MCF 10A (cell line): ENCODE results near the gene RAD51B. TPM values are rescaled to one million over a fixed set of nuclear protein-coding genes. Genes with fewer than 3 reads are reported as not detected.
A peak's percentile ranks its signal among the peaks of the same experiment; 100 is the strongest.

Source experiments
- BruUV-seq: library from RNA; stranded (reverse); fragments of 400-500 nt; replicated peaks from 2 replicates; lab custom pipeline; 2021; lab: Mats Ljungman, UMichigan
- CTCF ChIA-PET: fragments of 300-600 bp; sonication (Branson Sonifier 250); formaldehyde crosslinking; extraction: SDS; loops from one replicate; lab custom pipeline; 2021; ENCODE audit warnings: antibody characterized with exemption, inconsistent platforms; lab: Yijun Ruan, JAX
- POLR2A ChIA-PET: fragments of 300-600, 350-650 bp; sonication (Branson Sonifier 250); formaldehyde crosslinking; extraction: SDS; loops from one replicate; lab custom pipeline; 2020; ENCODE audit warnings: antibody characterized with exemption, inconsistent platforms; lab: Yijun Ruan, JAX
- DNase-seq: peaks from one replicate; pipeline ENCODE4 v3.0.0-alpha.2; 2018; ENCODE audit not compliant: unreplicated experiment
- H3K27ac Mint-ChIP-seq: one replicate; pipeline ENCODE4 v1.8.0; 2022; ENCODE audit warnings: mild to moderate bottlenecking, low read depth, mixed read lengths; ENCODE audit not compliant: unreplicated experiment
- H3K27me3 Mint-ChIP-seq: one replicate; pipeline ENCODE4 v1.8.0; 2022; ENCODE audit warnings: mixed read lengths; ENCODE audit not compliant: insufficient read depth, unreplicated experiment
- H3K36me3 Mint-ChIP-seq: one replicate; pipeline ENCODE4 v1.8.0; 2022; ENCODE audit warnings: mild to moderate bottlenecking, moderate library complexity, mixed read lengths; ENCODE audit not compliant: insufficient read depth, unreplicated experiment
- H3K4me1 Mint-ChIP-seq: one replicate; pipeline ENCODE4 v1.8.0; 2022; ENCODE audit warnings: mixed read lengths; ENCODE audit not compliant: insufficient read depth, unreplicated experiment
- H3K4me3 Mint-ChIP-seq: one replicate; pipeline ENCODE4 v1.8.0; 2022; ENCODE audit warnings: mild to moderate bottlenecking, moderate library complexity, mixed read lengths; ENCODE audit not compliant: unreplicated experiment
- H3K9me3 Mint-ChIP-seq: one replicate; pipeline ENCODE4 v1.8.0; 2022; ENCODE audit warnings: mixed read lengths; ENCODE audit not compliant: unreplicated experiment
- CTCF ChIP-seq: fragments of 200-600 bp; IDR thresholded peaks from one replicate; pipeline ENCODE4 v1.8.0; 2022; ENCODE audit warnings: antibody characterized with exemption, mild to moderate bottlenecking; ENCODE audit not compliant: unreplicated experiment
- intact Hi-C: fragments of 100-400 bp; cut with micrococcal nuclease; formaldehyde crosslinking; loops from 2 replicates; pipeline ENCODE4 v1.14.1; 2022
- total RNA-seq: library from RNA; stranded (reverse); gene quantifications from 2 replicates; pipeline ENCODE4 v1.2.3, GENCODE V29; 2022

The RAD51B gene
- total RNA-seq, 1 experiment from 2014 or later: 14.6 TPM

- DNase-seq: no peak
- no peaks in the 10 kb centered on the region for H3K27me3 Mint-ChIP-seq
- peak overlapping the region; percentile 21 for H3K4me3 Mint-ChIP-seq
- H3K27ac Mint-ChIP-seq: peak overlapping the region; percentile 80
- intact Hi-C loops: loop anchor here (1.0 to 5.0 kb wide), 7 partner anchors 110 to 569 kb away; no protein-coding TSS in a partner anchor
- POLR2A ChIA-PET: interaction anchor here (0.6 to 13.7 kb wide), 14 partner anchors 14 to 569 kb away, joined by 3 to 267 read pairs (median 4); partner anchors contain the start of gene ZFP36L1
- H3K36me3 Mint-ChIP-seq: no peaks in the 10 kb centered on the region
- H3K9me3 Mint-ChIP-seq: no peaks in the 10 kb centered on the region
- TF ChIP-seq CTCF: no peak
- H3K4me1 Mint-ChIP-seq: peaks cover 51% of the 10 kb centered on the region
- CTCF ChIA-PET: interaction anchor here (0.6 to 9.5 kb wide), 20 partner anchors 12 to 595 kb away, joined by 3 to 128 read pairs (median 4); no protein-coding TSS in a partner anchor
- BruUV-seq: no TSS peak
Observed at GRCh38 chr14:68247676-68248268, 428.2 kb downstream of the RAD51B start.

GRCh38 chr14:68248481-68249255 lies 429.1 kb downstream of the RAD51B start:
- intact Hi-C loops: loop anchor here (1.0 to 5.0 kb wide), 7 partner anchors 111 to 568 kb away; no protein-coding TSS in a partner anchor
- peak; percentile 60 for DNase-seq
- Mint-ChIP-seq H3K27me3 (no peaks in the 10 kb centered on the region), H3K9me3 (no peaks in the 10 kb centered on the region), H3K27ac (peak overlapping the region; percentile 80), H3K36me3 (no peaks in the 10 kb centered on the region), H3K4me3 (peak overlapping the region; percentile 21), H3K4me1 (peaks cover 57% of the 10 kb centered on the region)
- no TSS peak for BruUV-seq
- POLR2A ChIA-PET: interaction anchor here (0.6 to 13.7 kb wide), 22 partner anchors 11 to 577 kb away, joined by 3 to 267 read pairs (median 4); partner anchors contain the start of gene ZFP36L1
- peak; percentile 67 for TF ChIP-seq CTCF
- CTCF ChIA-PET: interaction anchor here (0.6 to 9.5 kb wide), 27 partner anchors 10 to 595 kb away, joined by 3 to 128 read pairs (median 4); no protein-coding TSS in a partner anchor

- Mint-ChIP-seq H3K9me3 (no peaks in the 10 kb centered on the region), H3K27ac (peak overlapping the region; percentile 35), H3K4me3 (no peak overlapping the region), H3K27me3 (no peaks in the 10 kb centered on the region), H3K4me1 (peaks cover 59% of the 10 kb centered on the region), H3K36me3 (no peaks in the 10 kb centered on the region)
- CTCF ChIA-PET: interaction anchor here (0.6 to 9.5 kb wide), 27 partner anchors 15 to 599 kb away, joined by 3 to 128 read pairs (median 4); no protein-coding TSS in a partner anchor
- DNase-seq: no peak
- no TSS peak for BruUV-seq
- no peak for TF ChIP-seq CTCF
- intact Hi-C loops: loop anchor here (1.0 to 5.0 kb wide), 7 partner anchors 113 to 447 kb away; no protein-coding TSS in a partner anchor
- POLR2A ChIA-PET: interaction anchor here (0.5 to 13.7 kb wide), 28 partner anchors 17 to 567 kb away, joined by 3 to 267 read pairs (median 4); partner anchors contain the start of gene ZFP36L1
Observed at GRCh38 chr14:68249661-68250451, 430.3 kb downstream of the RAD51B start.
